Activated CD8-positive, alpha-beta memory T cell treated with anti-CD3 and anti-CD28 coated beads, Interleukin-2, amount 10 ng/mL, durations not matched to agents 7 days and 5 days (primary cell): ENCODE measurements around the gene RABL2A. TPM values are rescaled to one million over a fixed set of nuclear protein-coding genes. Genes with fewer than 3 reads are reported as not detected.
"Not testable (repeated sequence)": the region's sequence is repeated elsewhere in the genome, so short reads cannot be mapped to it uniquely, and the experiment has no call there.

Experiments
- ATAC-seq: fragments of 150-1000 bp; cut with Tn5 transposase; one replicate; pipeline ENCODE4 v1.10.0; 2021; ENCODE audit warnings: moderate library complexity
- CTCF ChIA-PET: fragments of 350-600 bp; sonication (Branson Sonifier 250); formaldehyde crosslinking; loops from one replicate; lab custom pipeline; 2021; ENCODE audit warnings: antibody characterized with exemption; lab: Charles Lee
- DNase-seq: peaks from one replicate; pipeline ENCODE4 v3.0.0-alpha.2; 2020
- H3K27ac Mint-ChIP-seq: one replicate; pipeline ENCODE4 v1.8.0; 2021; ENCODE audit warnings: mild to moderate bottlenecking, mixed read lengths
- H3K27me3 Mint-ChIP-seq: one replicate; pipeline ENCODE4 v1.8.0; 2021; ENCODE audit warnings: mixed read lengths
- H3K36me3 Mint-ChIP-seq: one replicate; pipeline ENCODE4 v1.8.0; 2021; ENCODE audit warnings: mild to moderate bottlenecking, mixed read lengths
- H3K4me1 Mint-ChIP-seq: one replicate; pipeline ENCODE4 v1.8.0; 2021; ENCODE audit warnings: mixed read lengths
- H3K4me3 Mint-ChIP-seq: one replicate; pipeline ENCODE4 v1.8.0; 2021; ENCODE audit warnings: mild to moderate bottlenecking, moderate library complexity, mixed read lengths
- H3K9me3 Mint-ChIP-seq: one replicate; pipeline ENCODE4 v1.8.0; 2022; ENCODE audit warnings: low read depth, mixed read lengths
- total RNA-seq, 2 experiments: library from RNA; stranded (reverse); gene quantifications; one replicate each; pipeline ENCODE4 v1.2.3, GENCODE V29; 2021

The RABL2A gene
- total RNA-seq, 2 experiments from 2014 or later, result 13.3 to 19.5 TPM

- H3K27me3 Mint-ChIP-seq, H3K4me1 Mint-ChIP-seq, H3K4me3 Mint-ChIP-seq, CTCF ChIA-PET, H3K27ac Mint-ChIP-seq, H3K36me3 Mint-ChIP-seq, DNase-seq, H3K9me3 Mint-ChIP-seq, ATAC-seq: not testable (repeated sequence)
Observed at GRCh38 chr2:113598738-113599137, 28.3 kb upstream of the RABL2A start.

- CTCF ChIA-PET, DNase-seq, H3K4me3 Mint-ChIP-seq, H3K36me3 Mint-ChIP-seq, H3K9me3 Mint-ChIP-seq, H3K27me3 Mint-ChIP-seq, H3K4me1 Mint-ChIP-seq, ATAC-seq, H3K27ac Mint-ChIP-seq: not testable (repeated sequence)
Observed at GRCh38 chr2:113599208-113599607, 27.9 kb upstream of the RABL2A start.

GRCh38 chr2:113602040-113602769, 24.9 kb upstream of the RABL2A start:
- peak; percentile 48 for ATAC-seq
- peak; percentile 81 for DNase-seq
- not testable (repeated sequence) for H3K27me3 Mint-ChIP-seq, H3K27ac Mint-ChIP-seq, H3K36me3 Mint-ChIP-seq, H3K9me3 Mint-ChIP-seq, H3K4me1 Mint-ChIP-seq
- H3K4me3 Mint-ChIP-seq, result peak overlapping the region; percentile 42
- CTCF ChIA-PET, result interaction anchor here (0.7 kb wide), 1 partner anchor 98 kb away, joined by 3 read pairs; no protein-coding TSS in a partner anchor

- Mint-ChIP-seq H3K27ac (peak overlapping the region; percentile 92), H3K27me3 (no peaks in the 10 kb centered on the region), H3K36me3 (no peaks in the 10 kb centered on the region), H3K9me3 (no peaks in the 10 kb centered on the region), H3K4me1 (peaks cover 6% of the 10 kb centered on the region), H3K4me3 (peak overlapping the region; percentile 84)
- ATAC-seq, result peak; percentile 78
- DNase-seq, result no peak
- CTCF ChIA-PET, result interaction anchor here (1.4 to 2.4 kb wide), 3 partner anchors 92 to 112 kb away, joined by 3 to 43 read pairs (median 10); no protein-coding TSS in a partner anchor
Observed at GRCh38 chr2:113602869-113603466, 24.1 kb upstream of the RABL2A start.

- peak overlapping the region; percentile 96 for H3K27ac Mint-ChIP-seq
- H3K36me3 Mint-ChIP-seq, H3K9me3 Mint-ChIP-seq, H3K4me1 Mint-ChIP-seq, H3K27me3 Mint-ChIP-seq: not testable (repeated sequence)
- H3K4me3 Mint-ChIP-seq, result peak overlapping the region; percentile 84
- ATAC-seq (peak; percentile 76), DNase-seq (peak; percentile 91)
- CTCF ChIA-PET, result interaction anchor here (1.0 to 2.4 kb wide), 10 partner anchors 20 to 376 kb away, joined by 3 to 43 read pairs (median 6); no protein-coding TSS in a partner anchor
Observed at GRCh38 chr2:113603467-113604084, 23.5 kb upstream of the RABL2A start.

GRCh38 chr2:113604085-113604477, 23.0 kb upstream of the RABL2A start:
- H3K36me3 Mint-ChIP-seq, ATAC-seq, H3K27me3 Mint-ChIP-seq, H3K9me3 Mint-ChIP-seq, H3K4me1 Mint-ChIP-seq: not testable (repeated sequence)
- DNase-seq, result peak; percentile 96
- H3K4me3 Mint-ChIP-seq, result peak overlapping the region; percentile 84
- CTCF ChIA-PET, result interaction anchor here (0.7 to 2.4 kb wide), 12 partner anchors 20 to 376 kb away, joined by 3 to 43 read pairs (median 5); no protein-coding TSS in a partner anchor
- peak overlapping the region; percentile 96 for H3K27ac Mint-ChIP-seq

- not testable (repeated sequence) for H3K4me1 Mint-ChIP-seq, H3K4me3 Mint-ChIP-seq, DNase-seq, H3K9me3 Mint-ChIP-seq, H3K27me3 Mint-ChIP-seq, ATAC-seq, H3K36me3 Mint-ChIP-seq
- CTCF ChIA-PET, result interaction anchor here (0.7 to 2.4 kb wide), 12 partner anchors 21 to 376 kb away, joined by 3 to 43 read pairs (median 5); no protein-coding TSS in a partner anchor
- peak overlapping the region; percentile 96 for H3K27ac Mint-ChIP-seq
Observed at GRCh38 chr2:113604661-113605060, 22.4 kb upstream of the RABL2A start.

GRCh38 chr2:113606036-113606435, 21.0 kb upstream of the RABL2A start:
- ATAC-seq, DNase-seq, H3K4me1 Mint-ChIP-seq, H3K36me3 Mint-ChIP-seq, H3K9me3 Mint-ChIP-seq, H3K27ac Mint-ChIP-seq, CTCF ChIA-PET, H3K4me3 Mint-ChIP-seq, H3K27me3 Mint-ChIP-seq: not testable (repeated sequence)

GRCh38 chr2:113609822-113610221, 17.2 kb upstream of the RABL2A start:
- H3K27me3 Mint-ChIP-seq, H3K27ac Mint-ChIP-seq, H3K4me1 Mint-ChIP-seq, H3K36me3 Mint-ChIP-seq, H3K9me3 Mint-ChIP-seq, DNase-seq, H3K4me3 Mint-ChIP-seq, ATAC-seq, CTCF ChIA-PET: not testable (repeated sequence)

GRCh38 chr2:113621002-113621401, 6.1 kb upstream of the RABL2A start:
- H3K27me3 Mint-ChIP-seq, H3K36me3 Mint-ChIP-seq, H3K9me3 Mint-ChIP-seq, H3K4me3 Mint-ChIP-seq, CTCF ChIA-PET, H3K27ac Mint-ChIP-seq, ATAC-seq, H3K4me1 Mint-ChIP-seq, DNase-seq: not testable (repeated sequence)

- H3K27ac Mint-ChIP-seq, CTCF ChIA-PET, H3K27me3 Mint-ChIP-seq: not testable (repeated sequence)
Observed at GRCh38 chr2:113625906-113626305, 1.2 kb upstream of the RABL2A start.

GRCh38 chr2:113632849-113633345, 5.8 kb downstream of the RABL2A start:
- H3K9me3 Mint-ChIP-seq, ATAC-seq, H3K27ac Mint-ChIP-seq, H3K27me3 Mint-ChIP-seq, H3K4me3 Mint-ChIP-seq, DNase-seq, H3K4me1 Mint-ChIP-seq, CTCF ChIA-PET, H3K36me3 Mint-ChIP-seq: not testable (repeated sequence)

More at GRCh38 chr2:113625906-113626305, 1.2 kb upstream of the RABL2A start:
- H3K4me3 Mint-ChIP-seq, H3K36me3 Mint-ChIP-seq, DNase-seq, H3K9me3 Mint-ChIP-seq, ATAC-seq: not testable (repeated sequence)
- H3K4me1 Mint-ChIP-seq, result peaks cover 19% of the 10 kb centered on the region

GRCh38 chr2:113635358-113635757, 8.3 kb downstream of the RABL2A start:
- H3K27ac Mint-ChIP-seq, DNase-seq, ATAC-seq, H3K36me3 Mint-ChIP-seq, CTCF ChIA-PET, H3K4me1 Mint-ChIP-seq, H3K9me3 Mint-ChIP-seq, H3K27me3 Mint-ChIP-seq, H3K4me3 Mint-ChIP-seq: not testable (repeated sequence)
